Karpas-422 (cell line): ENCODE data around the gene TBC1D26. TPM values are rescaled to one million over a fixed set of nuclear protein-coding genes. Genes with fewer than 3 reads are reported as not detected.
"Not testable (repeated sequence)": the region's sequence is repeated elsewhere in the genome, so short reads cannot be mapped to it uniquely, and the experiment has no call there.

Source experiments
- DNase-seq: peaks from one replicate; pipeline ENCODE4 v3.0.0-alpha.2; 2015
- H2AFZ ChIP-seq: fragments of 200-600 bp; sonication (generic); 2 replicates; pipeline ENCODE4 v1.6.1; 2014; ENCODE audit warnings: antibody characterized with exemption, low read length, mixed read lengths
- H3K27ac ChIP-seq: fragments of 200-600 bp; sonication (generic); 2 replicates; pipeline ENCODE4 v1.5.1; 2014; ENCODE audit warnings: mild to moderate bottlenecking, low read length, moderate library complexity
- H3K27me3 ChIP-seq: fragments of 200-600 bp; sonication (generic); 2 replicates; pipeline ENCODE4 v1.6.1; 2014; ENCODE audit warnings: low read length, mixed read lengths
- H3K36me3 ChIP-seq: fragments of 200-600 bp; sonication (generic); 2 replicates; pipeline ENCODE4 v1.6.1; 2014; ENCODE audit warnings: low read length, mixed read lengths; ENCODE audit not compliant: insufficient read depth
- H3K4me1 ChIP-seq: fragments of 200-600 bp; sonication (generic); 2 replicates; pipeline ENCODE4 v1.6.1; 2014; ENCODE audit warnings: mild to moderate bottlenecking, low read length, mixed read lengths
- H3K4me2 ChIP-seq: fragments of 200-600 bp; sonication (generic); 2 replicates; pipeline ENCODE4 v1.6.1; 2014; ENCODE audit warnings: low read length, low read depth, mild to moderate bottlenecking; ENCODE audit not compliant: poor library complexity, severe bottlenecking
- H3K4me3 ChIP-seq: fragments of 200-600 bp; sonication (generic); 2 replicates; pipeline ENCODE4 v1.5.1; 2014; ENCODE audit warnings: mild to moderate bottlenecking, antibody characterized with exemption, low read length, mixed read lengths
- H3K79me2 ChIP-seq: fragments of 200-600 bp; sonication (generic); 2 replicates; pipeline ENCODE4 v1.6.1; 2014; ENCODE audit warnings: mild to moderate bottlenecking, low read length, mixed read lengths
- H3K9ac ChIP-seq: fragments of 200-600 bp; sonication (generic); 2 replicates; pipeline ENCODE4 v1.6.0; 2014; ENCODE audit warnings: low read length
- H3K9me2 ChIP-seq: fragments of 200-600 bp; sonication (generic), shearing (Covaris generic); replicated peaks from 2 replicates; pipeline ENCODE4 v1.6.0; 2014; ENCODE audit warnings: mild to moderate bottlenecking, low read length, moderate library complexity; ENCODE audit not compliant: insufficient read depth
- H3K9me3 ChIP-seq: fragments of 300-700, 200-600 bp; sonication (generic); 2 replicates; pipeline ENCODE4 v1.6.1; 2014; ENCODE audit warnings: low read length, mixed read lengths
- H4K20me1 ChIP-seq: fragments of 200-600 bp; sonication (generic); 2 replicates; pipeline ENCODE4 v1.6.1; 2014; ENCODE audit warnings: mild to moderate bottlenecking, antibody characterized with exemption, low read length, low read depth; ENCODE audit not compliant: insufficient read depth
- total RNA-seq: library from RNA; depleted of rRNA; stranded (reverse); fragments of >200 nt; shearing (Covaris generic); gene quantifications from 2 replicates; pipeline ENCODE4 v1.2.3, GENCODE V29; 2014; ENCODE audit warnings: low replicate concordance

TBC1D26 gene
- total RNA-seq, 1 experiment from 2014 or later = not detected

DNA sequence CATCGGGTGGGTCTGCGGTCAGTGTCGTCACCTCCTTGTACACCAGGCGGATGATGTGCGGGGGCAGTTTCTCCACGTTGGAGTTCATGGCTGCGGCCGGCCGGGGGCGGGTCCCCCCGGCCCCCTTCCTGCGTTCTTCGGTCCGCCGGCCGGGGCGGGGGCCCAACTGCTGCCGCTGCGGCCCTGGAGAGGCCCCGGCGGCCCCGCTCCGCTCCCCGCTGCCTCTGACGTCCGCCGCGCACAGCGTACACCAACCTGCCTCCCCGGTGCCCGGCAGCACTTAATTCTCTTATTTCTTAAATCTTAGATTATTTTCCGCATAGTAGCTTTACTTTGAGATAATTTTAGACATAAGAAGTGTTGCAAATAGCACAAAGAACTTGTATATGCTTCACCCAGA, 27.3 kb upstream of the TBC1D26 start:
- Histone ChIP-seq H3K9me3 (peaks cover 21% of the 10 kb centered on the region), H3K36me3 (peaks cover 47% of the 10 kb centered on the region)
- H3K4me3 ChIP-seq, H3K4me2 ChIP-seq, H3K4me1 ChIP-seq, H3K9ac ChIP-seq, H4K20me1 ChIP-seq, H3K9me2 ChIP-seq, H3K27ac ChIP-seq, H3K27me3 ChIP-seq, H2AFZ ChIP-seq, DNase-seq, H3K79me2 ChIP-seq: not testable (repeated sequence)

DNA sequence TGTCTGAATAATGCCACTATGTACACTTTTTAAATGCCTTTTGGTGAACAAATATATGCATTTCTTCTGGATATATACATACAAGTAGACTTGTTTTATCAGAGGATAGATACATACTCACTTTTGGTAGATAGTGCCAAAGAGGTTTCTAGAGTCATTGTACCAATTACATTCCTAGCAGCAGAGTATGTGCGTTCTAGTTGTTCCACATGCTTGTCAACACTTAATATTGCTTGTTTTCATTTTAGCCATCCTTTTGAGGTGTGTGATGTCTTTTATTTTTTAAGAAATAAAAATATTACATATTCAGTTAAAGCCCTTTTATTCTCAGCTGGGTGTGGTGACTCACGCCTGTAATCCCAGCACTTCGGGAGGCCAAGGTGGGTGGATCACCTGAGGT, 23.2 kb upstream of the TBC1D26 start:
- not testable (repeated sequence) for H3K4me2 ChIP-seq, H3K27ac ChIP-seq, H3K9me2 ChIP-seq, DNase-seq, H4K20me1 ChIP-seq, H3K4me3 ChIP-seq, H3K4me1 ChIP-seq, H2AFZ ChIP-seq, H3K9ac ChIP-seq, H3K79me2 ChIP-seq, H3K27me3 ChIP-seq
- peaks cover 21% of the 10 kb centered on the region for H3K9me3 ChIP-seq
- peaks cover 45% of the 10 kb centered on the region for H3K36me3 ChIP-seq

DNA sequence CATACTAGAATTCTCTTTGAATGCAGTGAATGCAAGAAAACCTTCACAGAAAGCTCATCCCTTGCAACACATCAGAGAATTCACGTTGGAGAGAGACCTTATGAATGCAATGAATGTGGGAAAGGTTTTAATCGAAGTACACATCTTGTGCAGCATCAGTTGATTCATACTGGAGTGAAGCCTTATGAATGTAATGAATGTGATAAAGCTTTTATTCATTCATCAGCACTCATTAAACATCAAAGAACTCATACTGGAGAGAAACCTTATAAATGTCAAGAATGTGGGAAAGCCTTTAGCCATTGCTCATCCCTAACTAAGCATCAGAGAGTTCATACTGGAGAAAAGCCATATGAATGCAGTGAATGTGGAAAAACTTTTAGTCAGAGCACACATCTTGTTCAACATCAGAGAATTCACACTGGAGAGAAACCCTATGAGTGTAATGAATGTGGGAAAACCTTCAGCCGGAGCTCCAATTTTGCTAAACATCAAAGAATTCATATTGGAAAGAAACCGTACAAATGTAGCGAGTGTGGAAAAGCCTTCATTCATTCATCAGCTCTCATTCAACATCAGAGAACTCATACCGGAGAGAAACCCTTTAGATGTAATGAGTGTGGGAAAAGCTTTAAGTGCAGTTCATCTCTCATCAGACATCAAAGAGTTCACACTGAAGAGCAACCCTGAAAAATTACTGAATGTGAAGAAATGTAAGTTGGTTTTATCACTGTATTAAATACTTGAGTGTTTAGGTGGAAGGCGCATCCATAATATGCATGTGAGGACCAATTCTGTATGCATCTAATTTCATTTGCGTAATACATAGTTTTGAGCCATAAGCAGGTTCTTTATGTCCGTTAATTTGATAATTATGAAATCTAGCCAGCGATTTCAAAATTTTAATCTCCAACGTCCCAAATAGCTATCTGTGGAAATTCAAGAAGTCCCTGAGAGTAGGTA, 15.2 kb upstream of the TBC1D26 start:
- not testable (repeated sequence) for H3K9ac ChIP-seq, H3K27ac ChIP-seq, H3K36me3 ChIP-seq, H3K27me3 ChIP-seq, DNase-seq, H3K4me3 ChIP-seq, H3K9me2 ChIP-seq, H3K9me3 ChIP-seq, H3K79me2 ChIP-seq, H2AFZ ChIP-seq, H3K4me1 ChIP-seq, H3K4me2 ChIP-seq, H4K20me1 ChIP-seq

DNA sequence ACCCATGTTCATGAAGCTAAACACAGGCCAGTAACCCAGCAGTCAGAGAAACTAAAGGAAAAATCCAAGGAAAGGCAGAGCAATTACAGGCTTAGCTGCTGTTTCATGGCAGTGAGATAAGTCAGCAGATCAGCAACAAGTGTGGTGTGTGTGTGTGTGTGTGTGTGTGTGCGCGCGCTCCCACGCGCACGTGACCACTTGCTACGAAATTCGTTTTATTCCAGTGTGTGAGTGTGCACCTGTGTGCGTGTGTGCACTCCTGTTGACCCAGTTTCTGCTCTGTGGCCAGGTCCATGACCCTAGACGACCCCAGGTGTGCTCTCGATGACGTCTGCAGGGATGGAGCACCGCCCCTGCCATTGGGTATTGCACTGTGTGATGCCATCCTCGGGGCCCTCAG, 1.5 kb upstream of the TBC1D26 start:
- not testable (repeated sequence) for H2AFZ ChIP-seq, H3K79me2 ChIP-seq, H4K20me1 ChIP-seq, H3K27me3 ChIP-seq, H3K9me2 ChIP-seq, DNase-seq, H3K4me2 ChIP-seq, H3K27ac ChIP-seq, H3K9me3 ChIP-seq, H3K4me1 ChIP-seq, H3K4me3 ChIP-seq, H3K36me3 ChIP-seq, H3K9ac ChIP-seq

DNA sequence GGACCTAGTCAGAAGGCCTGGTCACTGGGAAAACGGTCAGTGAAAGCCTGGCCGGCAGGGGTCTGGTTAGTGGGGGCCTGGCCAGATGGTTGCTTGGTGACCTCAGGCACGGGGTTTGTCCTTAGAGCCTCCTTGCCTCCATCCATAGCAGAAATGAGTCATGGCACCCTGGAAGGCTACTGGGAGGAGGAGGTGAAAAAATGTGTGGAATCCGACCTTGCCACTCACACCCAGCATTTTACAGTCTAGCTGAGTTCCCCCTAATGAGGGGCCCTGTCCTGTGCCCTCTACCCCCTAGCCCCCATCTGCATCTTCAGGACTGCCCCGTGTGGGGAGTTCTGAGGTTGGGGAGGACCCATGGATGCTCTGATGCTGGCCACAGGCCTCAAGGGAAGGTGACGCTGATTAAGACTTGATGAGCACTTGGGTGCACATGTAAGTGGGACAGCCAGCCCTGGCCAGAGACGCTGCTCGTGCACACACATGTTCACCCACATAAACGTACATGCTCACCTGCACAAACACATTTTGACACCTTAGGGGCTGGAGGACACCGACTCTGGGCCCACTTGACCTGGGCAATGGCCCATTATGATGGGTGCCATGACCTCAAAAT, 1.2 kb downstream of the TBC1D26 start:
- H3K27me3 ChIP-seq, H3K27ac ChIP-seq, H3K4me1 ChIP-seq, H3K36me3 ChIP-seq, H2AFZ ChIP-seq, H4K20me1 ChIP-seq, H3K9me3 ChIP-seq, DNase-seq, H3K9ac ChIP-seq, H3K79me2 ChIP-seq, H3K9me2 ChIP-seq, H3K4me3 ChIP-seq, H3K4me2 ChIP-seq: not testable (repeated sequence)

DNA sequence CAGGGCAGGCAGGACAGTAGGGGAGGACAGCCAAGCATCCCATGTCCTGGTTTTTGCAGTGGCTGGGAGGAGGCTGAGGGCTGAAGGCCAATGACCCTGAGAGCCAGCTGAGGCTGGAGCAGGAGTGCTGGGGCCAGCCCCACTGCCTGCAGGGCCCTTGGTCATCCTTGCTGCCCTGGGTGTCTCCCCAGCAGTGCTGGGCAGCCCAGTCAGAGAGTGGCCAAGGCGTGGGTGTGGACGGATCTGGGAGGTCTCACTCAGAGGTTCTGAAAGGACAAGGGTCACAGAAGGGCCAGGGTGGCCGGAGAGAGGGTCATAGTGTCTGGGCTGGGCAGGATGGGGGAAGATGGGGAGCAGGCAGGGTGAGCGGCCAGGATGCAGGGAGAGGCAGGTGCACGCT, 4.5 kb downstream of the TBC1D26 start:
- H3K4me3 ChIP-seq, H3K79me2 ChIP-seq, H3K4me1 ChIP-seq, H3K9ac ChIP-seq, H3K9me3 ChIP-seq, H3K27ac ChIP-seq, H4K20me1 ChIP-seq, DNase-seq, H3K9me2 ChIP-seq, H3K36me3 ChIP-seq, H3K4me2 ChIP-seq, H3K27me3 ChIP-seq, H2AFZ ChIP-seq: not testable (repeated sequence)

DNA sequence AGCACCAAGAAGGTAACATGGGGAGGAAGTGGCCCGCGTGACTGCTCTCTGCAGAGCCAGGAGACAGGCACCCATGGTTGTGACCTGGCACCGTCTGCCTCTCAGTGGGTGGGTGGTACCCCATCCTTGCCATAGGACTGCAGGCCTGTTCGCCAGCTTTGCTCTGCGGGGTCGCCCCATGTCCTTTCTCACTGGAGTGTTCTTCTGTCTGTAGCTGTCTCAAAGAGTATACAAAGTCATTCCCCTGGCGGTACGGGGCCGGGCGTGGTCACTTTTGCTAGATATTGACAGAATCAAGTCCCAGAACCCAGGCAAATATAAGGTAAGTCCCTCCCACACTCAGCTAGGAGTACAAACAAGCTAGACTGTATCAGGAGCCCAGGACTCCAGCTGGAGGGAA, 6.0 kb downstream of the TBC1D26 start:
- Histone ChIP-seq H3K4me1 (no peaks in the 10 kb centered on the region), H4K20me1 (no peaks in the 10 kb centered on the region), H3K79me2 (no peaks in the 10 kb centered on the region), H3K9me3 (no peaks in the 10 kb centered on the region), H3K4me3 (no peak overlapping the region), H3K27ac (no peak overlapping the region), H3K9ac (no peak overlapping the region), H3K9me2 (no peaks in the 10 kb centered on the region), H2AFZ (no peak overlapping the region), H3K27me3 (no peaks in the 10 kb centered on the region), H3K36me3 (no peaks in the 10 kb centered on the region), H3K4me2 (no peak overlapping the region)
- DNase-seq = no peak

DNA sequence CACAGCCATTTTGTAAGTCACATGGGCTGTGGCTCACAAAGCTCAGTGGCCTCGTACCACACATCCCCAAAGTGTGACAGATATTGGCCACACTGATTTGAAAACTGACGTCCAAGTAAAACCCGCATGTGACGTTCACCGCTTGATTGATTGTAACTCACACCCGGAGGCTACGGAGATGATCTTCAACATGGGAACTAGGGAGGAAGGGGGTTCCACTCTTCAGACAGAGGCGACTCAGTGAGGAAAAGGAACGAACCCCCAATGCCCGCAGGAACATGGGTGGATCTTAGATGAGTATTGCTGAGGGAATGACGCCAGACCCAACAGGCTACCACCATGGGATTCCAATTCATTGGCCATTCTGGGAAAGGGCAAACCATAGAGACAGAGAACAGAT, 7.2 kb downstream of the TBC1D26 start:
- H4K20me1 ChIP-seq, H3K36me3 ChIP-seq, H3K4me3 ChIP-seq, H3K9ac ChIP-seq, H3K9me3 ChIP-seq, H3K27me3 ChIP-seq, H3K79me2 ChIP-seq, DNase-seq, H3K27ac ChIP-seq, H3K4me1 ChIP-seq, H3K9me2 ChIP-seq, H2AFZ ChIP-seq, H3K4me2 ChIP-seq: not testable (repeated sequence)
